Adipose tissue (tissue), 3 donors: ENCODE data around the gene STX16. TPM values are rescaled to one million over a fixed set of nuclear protein-coding genes. Genes with fewer than 3 reads are reported as not detected.
A peak's percentile ranks its signal among the peaks of the same experiment; 100 is the strongest.

Source experiments
- H3K27ac ChIP-seq: one replicate; pipeline ENCODE4 v1.5.1; 2013; ENCODE audit warnings: low read depth, low read length
- WGBS, 3 donors: extraction: QIAGEN DNeasy Blood & Tissue Kit; methylation state at CpG; one replicate each; pipeline ENCODE4 v1.1.7; 2013; 5-methylcytosine and 5-hydroxymethylcytosine counted together
- polyA plus RNA-seq, 3 donors: library from polyadenylated mRNA; stranded (reverse); fragments of 200-250 nt; gene quantifications; one replicate each; pipeline ENCODE4 v1.2.3, GENCODE V29; 2013
- donor health status: healthy with polysubstance abuse.
- donor health status: Bipolar disorder and iron deficiency.
- donor health status: healthy.

The STX16 gene
- polyA plus RNA-seq, 3 donors: 21.7 to 36.9 (median 35.9) TPM

- 92 to 95% (median 95%) methylated on average over 4 of the region's 4 CpGs for WGBS, 3 donors
- no peak overlapping the region for H3K27ac ChIP-seq
These were observed 37.3 kb downstream of the STX16 start for GRCh38 chr20:58688414-58688813.

- no peak overlapping the region for H3K27ac ChIP-seq
- 49 to 67% (median 54%) methylated on average over 6 of the region's 6 CpGs for WGBS, 3 donors
These were observed 37.8 kb downstream of the STX16 start for GRCh38 chr20:58688840-58689239.

- H3K27ac ChIP-seq: no peak overlapping the region
- 33 to 42% (median 34%) methylated on average over 7 of the region's 7 CpGs for WGBS, 3 donors
These were observed 39.5 kb downstream of the STX16 start for GRCh38 chr20:58690396-58691135.

- 49 to 65% (median 49%) methylated on average over 30 to 31 of the region's 31 CpGs for WGBS, 3 donors
- H3K27ac ChIP-seq: peak overlapping the region; percentile 97
These were observed 40.9 kb downstream of the STX16 start for GRCh38 chr20:58691773-58692578.

GRCh38 chr20:58692579-58693225, 41.6 kb downstream of the STX16 start, which contains the start of gene NPEPL1:
Gene NPEPL1, plus strand, starts transcription at chr20:58692800. Its CDS starts 101 bp downstream, at chr20:58692901.
- H3K27ac ChIP-seq: peak within 1 kb of the TSS; percentile 97
- 1 to 2% (median 1%) methylated on average over 39 to 93 of the region's 93 CpGs for WGBS, 3 donors

GRCh38 chr20:58693226-58694006, 42.3 kb downstream of the STX16 start:
- H3K27ac ChIP-seq: peak overlapping the region; percentile 51
- 44 to 46% (median 46%) methylated on average over 48 to 51 of the region's 51 CpGs for WGBS, 3 donors

GRCh38 chr20:58694241-58695083, 43.4 kb downstream of the STX16 start:
- no peak overlapping the region for H3K27ac ChIP-seq
- 95% methylated on average over 32 to 33 of the region's 33 CpGs for WGBS, 3 donors

GRCh38 chr20:58695084-58695722, 44.1 kb downstream of the STX16 start:
- 87 to 95% (median 95%) methylated on average over 9 of the region's 9 CpGs for whole genome bisulfite sequencing, 3 donors
- no peak overlapping the region for H3K27ac ChIP-seq

GRCh38 chr20:58695895-58696375, 44.9 kb downstream of the STX16 start:
- 87 to 92% (median 89%) methylated on average over 10 of the region's 10 CpGs for WGBS, 3 donors
- no peak overlapping the region for H3K27ac ChIP-seq

GRCh38 chr20:58696411-58696961, 45.4 kb downstream of the STX16 start:
- H3K27ac ChIP-seq: no peak overlapping the region
- WGBS, 3 donors: 93 to 97% (median 94%) methylated on average over 10 of the region's 10 CpGs

- WGBS, 3 donors: 69 to 89% (median 84%) methylated on average over 21 of the region's 21 CpGs
These were observed 46.3 kb downstream of the STX16 start for GRCh38 chr20:58697201-58697866.

GRCh38 chr20:58697867-58698703, 47.0 kb downstream of the STX16 start:
- H3K27ac ChIP-seq: no peak overlapping the region
- 91 to 94% (median 94%) methylated on average over 15 of the region's 15 CpGs for WGBS, 3 donors

More at GRCh38 chr20:58697201-58697866, 46.3 kb downstream of the STX16 start:
- H3K27ac ChIP-seq: no peak overlapping the region

GRCh38 chr20:58698741-58699622, 47.9 kb downstream of the STX16 start:
- no peak overlapping the region for H3K27ac ChIP-seq
- 63 to 85% (median 69%) methylated on average over 27 of the region's 27 CpGs for WGBS, 3 donors

GRCh38 chr20:58699623-58700107, 48.6 kb downstream of the STX16 start:
- WGBS, 3 donors: 75 to 89% (median 84%) methylated on average over 9 of the region's 9 CpGs

More at GRCh38 chr20:58699623-58700107, 48.6 kb downstream of the STX16 start:
- no peak overlapping the region for H3K27ac ChIP-seq
